Stimulated activated CD8-positive, alpha-beta memory T cell treated with anti-CD3 and anti-CD28 coated beads, Interleukin-4, amount 100 ng/mL, for 4 hours (primary cell): ENCODE data around the gene LAMA4.

Experiments used
- DNase-seq, 2 donors: peaks; one replicate each; pipeline ENCODE4 v3.0.0-alpha.2; 2020; ENCODE audit warnings: low read depth in 2 of 2, low spot score in 1 of 2

LAMA4 gene

DNA sequence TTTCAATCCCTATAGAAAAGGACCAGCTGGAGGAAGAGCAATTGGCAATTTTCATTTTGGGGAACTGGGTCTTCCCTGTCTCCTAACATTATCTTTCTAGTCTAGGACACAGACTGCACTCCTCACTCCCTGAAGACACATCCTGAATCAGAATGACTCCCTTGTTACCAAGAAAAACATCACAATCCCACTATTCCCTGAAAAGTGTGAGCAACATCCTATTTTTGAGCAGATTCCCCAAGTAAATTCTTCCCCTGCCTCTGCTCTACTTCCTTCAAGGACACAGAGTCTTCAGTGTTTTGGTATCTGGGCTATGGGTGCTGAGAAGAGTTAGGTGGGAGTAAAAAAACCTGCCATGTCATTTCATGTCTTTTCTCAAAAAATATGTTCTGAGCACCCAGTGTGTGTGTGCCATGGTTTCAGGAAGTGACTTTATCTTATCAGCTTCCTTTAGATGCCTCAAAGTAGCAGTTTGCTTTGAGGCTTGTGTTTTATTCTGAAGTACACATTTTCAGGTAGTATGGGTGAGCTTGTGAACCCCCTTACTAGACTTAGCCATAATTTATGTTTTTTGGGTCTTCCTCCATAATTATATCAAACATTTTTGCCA, 12.4 kb downstream of the LAMA4 start:
- no peak for DNase-seq

DNA sequence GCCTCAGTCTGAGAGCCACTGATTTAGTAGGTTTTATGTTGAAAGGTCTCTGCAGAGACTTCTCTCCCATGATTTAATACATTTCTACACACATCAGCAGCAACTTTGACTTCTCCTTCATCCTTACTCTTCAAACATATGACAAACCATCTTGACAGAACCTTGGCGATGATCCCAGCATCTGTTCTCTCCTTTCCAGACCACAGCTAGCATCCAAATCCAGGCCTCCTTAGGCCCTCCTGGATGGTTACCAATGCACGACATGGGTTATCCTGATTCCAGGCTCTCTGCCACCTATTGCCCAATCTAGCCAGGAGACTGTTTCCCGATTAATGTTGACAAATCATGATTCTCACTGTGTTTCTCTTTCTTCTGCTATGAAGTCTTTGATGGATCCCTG, 16.8 kb downstream of the LAMA4 start:
- no peak for DNase-seq

DNA sequence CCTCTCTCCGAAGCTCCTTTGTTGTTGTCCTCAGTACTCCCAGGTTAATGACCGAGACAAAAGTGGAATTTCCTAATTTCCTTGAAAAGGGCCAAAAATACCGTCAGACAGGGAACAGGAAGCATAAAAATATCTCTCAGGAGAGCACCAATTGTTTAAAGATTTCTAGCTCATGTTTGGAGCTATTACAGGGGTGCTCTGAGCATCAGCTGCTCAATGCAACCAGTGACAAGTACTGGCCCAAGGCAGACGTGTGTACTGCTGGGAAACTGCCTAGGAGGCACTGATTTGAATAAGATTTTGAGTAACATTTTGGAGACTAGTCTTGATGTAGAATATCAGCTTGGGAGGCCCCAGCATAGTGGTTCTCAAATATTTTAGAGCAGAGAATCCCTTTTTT, 17.3 kb downstream of the LAMA4 start:
- DNase-seq, result no peak

DNA sequence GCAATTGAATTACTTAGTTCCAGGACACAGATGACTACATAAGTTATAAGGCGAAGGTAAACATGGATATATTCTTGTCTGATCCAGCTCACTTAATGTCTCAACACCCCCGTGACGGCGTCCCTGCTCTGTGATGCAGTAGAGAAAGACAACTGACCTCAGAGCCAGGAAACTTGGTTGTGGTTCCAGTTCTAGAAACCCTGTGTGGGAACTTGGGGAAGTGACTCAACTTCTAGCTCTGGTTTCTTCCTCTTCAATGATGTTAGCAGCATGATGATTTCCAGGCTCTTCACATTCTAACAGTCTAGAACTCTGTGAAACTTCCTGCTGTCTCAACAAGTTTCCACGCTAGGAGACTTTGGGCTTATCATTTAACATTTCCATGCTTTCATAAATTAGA, 18.4 kb downstream of the LAMA4 start:
- no peak for DNase-seq

DNA sequence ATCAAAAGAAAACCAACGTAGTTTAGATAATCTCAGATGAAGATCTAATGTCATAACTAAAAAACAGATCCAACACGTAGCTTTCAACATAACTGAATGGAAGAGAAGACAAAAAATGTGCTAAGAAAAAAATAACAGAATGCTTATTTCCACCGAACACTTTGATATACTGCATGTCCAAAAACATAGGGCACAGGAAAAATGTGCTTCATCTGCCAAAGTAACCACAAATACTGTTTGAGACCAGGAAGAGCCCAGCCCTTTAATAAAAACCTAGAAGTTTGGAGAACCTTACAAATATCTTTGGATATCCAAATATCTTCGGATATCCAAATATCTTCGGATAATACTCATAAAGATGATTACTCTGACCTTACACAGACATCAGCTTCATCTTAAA, 19.8 kb downstream of the LAMA4 start:
- no peak for DNase-seq

DNA sequence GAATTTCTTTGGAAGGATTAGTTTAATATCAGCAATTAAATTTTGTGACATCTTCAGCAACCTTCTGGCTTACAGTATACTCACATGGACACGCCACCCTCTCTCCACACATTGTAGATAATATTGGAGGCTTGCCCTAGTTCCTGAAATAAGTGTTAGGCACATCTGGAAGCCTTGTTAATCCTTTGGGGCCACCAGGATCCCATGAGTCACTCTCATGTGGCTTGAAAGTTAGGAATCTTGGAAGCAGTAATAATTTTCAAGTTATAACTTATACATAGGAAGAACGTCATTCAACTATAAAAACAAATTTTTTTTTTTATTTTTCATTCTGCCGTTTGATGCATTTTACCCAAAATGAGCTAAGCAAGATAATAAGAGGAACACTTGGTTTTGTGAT, 20.5 kb downstream of the LAMA4 start:
- no peak for DNase-seq

DNA sequence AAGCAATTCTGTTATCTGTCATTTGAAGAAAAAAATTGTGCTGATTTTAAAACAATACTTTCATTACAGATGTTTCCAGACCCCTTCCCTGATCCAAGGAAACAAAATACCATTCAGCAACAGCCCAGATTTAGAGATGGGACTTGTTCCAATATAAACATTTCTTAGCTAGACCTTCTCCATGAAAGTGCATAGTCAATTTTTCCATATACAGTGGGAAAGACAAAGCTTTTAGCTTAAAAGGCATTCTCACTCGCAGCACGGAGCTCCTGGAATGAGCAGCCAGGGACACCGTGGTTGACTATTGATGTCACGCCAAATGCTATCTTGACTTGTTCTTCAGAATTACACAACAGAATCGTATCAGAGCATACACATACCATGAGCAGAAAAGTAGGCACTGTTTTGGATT, 21.5 kb downstream of the LAMA4 start:
- no peak for DNase-seq

DNA sequence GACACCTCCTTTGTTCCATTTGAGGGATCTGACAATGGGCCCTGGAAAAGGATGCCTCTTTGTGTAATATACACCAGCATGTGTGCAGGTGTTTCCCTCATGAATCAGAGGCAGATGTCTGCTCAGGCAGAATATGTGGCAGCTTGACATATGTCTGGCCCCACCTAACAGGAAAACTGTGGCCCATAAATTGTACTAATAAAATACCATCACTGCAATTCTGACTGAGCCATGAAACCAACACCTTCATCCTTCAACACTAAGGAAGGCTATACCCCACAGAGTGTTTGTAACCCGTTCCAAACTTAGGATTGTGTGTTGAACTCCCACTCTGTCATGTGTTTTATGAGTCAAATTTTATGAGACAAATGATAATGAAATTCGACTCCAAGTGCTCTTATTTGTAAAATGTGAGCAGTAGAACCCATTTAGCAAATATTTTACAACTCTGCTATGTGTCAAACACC, 22.7 kb downstream of the LAMA4 start:
- no peak for DNase-seq

DNA sequence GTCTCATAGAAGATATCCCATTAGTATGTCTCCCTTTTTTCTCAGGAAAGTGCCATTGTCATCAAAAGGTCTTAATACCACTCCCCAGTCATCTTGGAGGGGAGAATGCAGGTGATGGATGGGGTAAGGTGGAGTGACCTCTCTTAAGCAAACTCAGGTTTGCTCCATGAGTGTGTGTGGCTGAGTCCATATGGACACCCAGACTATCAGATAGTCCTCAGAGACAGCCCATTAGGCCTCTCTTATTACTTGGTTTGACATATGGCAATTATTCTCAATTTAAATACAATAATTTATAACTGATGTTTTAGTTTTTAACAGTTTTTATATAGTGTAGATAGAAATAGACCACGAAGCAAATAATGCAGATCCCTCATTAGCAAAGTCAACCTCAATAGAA, 23.2 kb downstream of the LAMA4 start:
- no peak for DNase-seq

DNA sequence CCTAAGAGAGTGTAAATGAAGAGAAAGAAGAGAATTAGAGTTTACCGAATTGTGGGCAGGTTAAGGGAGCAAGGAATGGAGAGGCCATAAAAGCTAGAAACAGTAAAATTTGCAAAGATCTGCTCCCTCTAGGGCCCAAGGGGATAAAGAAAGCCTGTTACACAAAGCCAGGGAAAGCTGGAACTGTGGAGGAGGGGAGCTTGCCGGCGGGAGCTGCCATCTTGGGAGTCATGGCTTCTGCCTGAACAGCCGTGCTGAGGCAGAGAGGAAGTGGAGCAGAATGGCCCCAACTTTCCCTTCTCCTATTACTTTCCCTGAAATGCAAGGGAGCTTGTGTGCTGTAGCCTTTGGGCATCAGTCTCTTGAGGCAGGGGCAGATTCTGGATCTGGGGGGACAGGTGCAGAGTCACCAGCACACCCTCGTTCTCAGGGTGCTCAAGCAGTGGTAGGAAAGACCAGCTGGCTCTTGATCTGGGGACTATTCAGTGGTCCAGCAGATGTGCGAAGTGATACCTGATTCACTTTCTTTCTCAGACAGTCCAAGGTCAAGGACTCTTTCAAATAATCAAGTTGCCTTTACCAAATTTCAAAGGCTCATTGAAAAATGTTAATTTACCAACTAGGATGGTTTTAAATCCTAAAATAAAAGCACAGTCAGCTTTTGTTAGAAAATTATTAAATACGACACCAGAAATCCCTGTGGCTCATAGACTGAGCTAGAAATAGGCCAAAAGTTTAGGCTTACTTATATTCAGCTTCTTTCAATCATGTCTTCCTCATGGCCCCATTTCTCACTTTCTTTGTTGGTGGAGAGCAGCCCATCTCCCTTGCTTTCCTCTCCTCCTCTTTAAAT, 25.7 kb downstream of the LAMA4 start:
- DNase-seq, result no peak

DNA sequence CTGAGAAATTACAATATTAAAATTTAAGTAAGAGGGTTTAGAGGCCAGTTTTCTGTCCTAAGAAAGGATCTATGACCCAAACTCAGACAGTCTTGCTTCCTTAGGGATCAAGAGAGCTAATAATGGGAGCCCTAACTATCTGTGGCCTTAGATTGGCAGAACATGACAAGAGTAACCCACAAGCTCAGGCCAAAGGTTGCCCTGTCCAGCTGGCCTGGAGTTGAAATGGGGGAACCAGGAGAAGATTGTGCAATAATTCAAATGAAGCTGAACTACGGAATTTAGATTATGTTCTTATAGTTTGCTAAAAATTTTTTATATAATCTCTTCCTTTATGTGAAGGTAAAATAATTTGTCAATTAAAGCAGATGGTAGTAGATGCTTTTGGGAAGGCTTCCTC, 26.4 kb downstream of the LAMA4 start:
- DNase-seq, result no peak

DNA sequence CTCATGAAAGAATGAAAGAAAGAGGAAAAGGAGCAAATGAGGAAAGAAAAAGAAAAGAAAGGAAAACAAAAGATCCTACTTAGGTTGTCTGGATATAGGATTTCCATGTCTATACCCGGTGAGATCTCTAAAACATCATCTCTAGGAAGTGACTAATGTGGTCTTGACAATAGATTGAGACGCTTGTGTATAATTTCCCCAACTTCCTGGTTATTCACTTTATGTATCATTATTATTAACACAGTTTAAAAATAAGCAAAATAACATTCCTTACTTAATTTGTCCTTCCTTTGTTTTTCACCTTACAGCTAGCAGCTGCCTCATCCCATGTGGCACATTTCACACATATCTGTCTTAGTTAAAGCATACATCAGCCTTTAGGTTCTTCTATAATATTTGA, 27.0 kb downstream of the LAMA4 start:
- DNase-seq, result no peak

DNA sequence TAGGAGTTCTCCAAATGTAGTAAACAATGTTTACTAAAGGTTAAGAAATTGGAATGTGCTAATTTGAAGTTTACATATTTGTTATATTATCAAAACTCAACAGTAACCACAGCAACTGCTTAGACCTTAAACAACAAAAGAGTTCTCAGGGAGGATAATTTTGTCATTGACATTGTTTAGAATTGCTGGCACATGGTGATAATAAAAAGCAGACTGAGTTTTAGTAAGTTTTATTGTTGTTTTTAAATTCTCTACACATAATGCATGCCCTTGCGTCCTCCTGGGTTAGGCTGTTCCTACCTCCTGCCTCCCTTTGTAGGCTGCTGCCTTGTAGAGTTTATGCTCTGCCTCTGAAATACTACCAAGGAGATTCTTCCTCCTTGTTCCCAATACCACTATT, 28.7 kb downstream of the LAMA4 start:
- DNase-seq, result no peak

DNA sequence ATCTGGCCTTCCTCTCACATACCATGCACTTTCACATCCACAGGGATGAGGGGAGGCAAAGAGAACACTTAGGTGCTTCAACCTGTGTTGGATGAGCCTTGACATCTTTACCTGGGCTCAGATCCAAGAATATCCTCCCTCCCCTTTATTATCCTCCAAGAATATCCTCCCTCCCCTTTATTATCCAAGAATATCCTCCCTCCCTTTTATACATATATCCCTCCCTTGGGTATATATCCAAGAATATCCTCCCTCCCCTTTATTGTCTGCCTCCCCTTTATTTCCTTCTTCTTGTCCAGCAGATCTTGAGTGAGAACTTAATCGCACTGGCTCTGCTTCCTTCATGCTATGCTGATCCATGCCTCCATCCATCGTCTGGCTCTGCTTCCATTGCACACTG, 30.3 kb downstream of the LAMA4 start:
- DNase-seq, result no peak

DNA sequence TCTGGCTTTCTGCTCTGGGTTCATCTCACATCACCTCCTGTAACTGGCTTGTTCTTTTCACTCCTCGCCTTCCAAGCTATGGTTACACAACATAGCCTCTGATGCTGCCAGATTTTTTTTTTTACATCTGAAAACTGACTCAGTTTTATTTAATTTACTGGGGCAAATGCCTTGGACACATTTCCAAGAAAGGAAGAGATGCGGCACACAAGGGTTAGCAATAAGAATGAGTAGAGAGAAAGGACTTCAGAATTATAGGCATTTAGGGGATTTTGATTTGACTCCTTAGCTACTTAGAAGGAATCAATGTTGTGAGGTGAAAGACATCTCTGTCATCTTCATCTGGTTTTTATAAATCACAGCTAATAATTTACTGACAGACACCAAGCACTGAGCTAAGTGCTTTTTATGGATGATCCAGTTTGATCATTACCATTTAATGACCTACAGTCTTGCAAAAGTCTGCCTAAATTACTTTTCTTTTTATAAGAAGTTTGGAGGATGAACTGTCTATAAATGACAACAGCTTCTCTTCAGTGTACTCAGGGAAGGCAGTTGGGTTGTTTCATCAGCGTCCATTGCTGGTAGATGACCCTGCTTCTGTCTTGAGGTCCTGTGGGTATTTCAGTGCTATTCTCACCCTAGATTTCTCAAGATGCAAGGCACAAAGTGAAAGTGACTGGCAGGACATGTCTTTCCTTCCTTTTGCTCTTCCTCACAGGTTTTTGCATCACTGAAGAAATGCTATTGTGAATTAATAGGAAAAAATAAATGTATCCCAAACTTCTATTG, 31.1 kb downstream of the LAMA4 start:
- DNase-seq, result no peak

DNA sequence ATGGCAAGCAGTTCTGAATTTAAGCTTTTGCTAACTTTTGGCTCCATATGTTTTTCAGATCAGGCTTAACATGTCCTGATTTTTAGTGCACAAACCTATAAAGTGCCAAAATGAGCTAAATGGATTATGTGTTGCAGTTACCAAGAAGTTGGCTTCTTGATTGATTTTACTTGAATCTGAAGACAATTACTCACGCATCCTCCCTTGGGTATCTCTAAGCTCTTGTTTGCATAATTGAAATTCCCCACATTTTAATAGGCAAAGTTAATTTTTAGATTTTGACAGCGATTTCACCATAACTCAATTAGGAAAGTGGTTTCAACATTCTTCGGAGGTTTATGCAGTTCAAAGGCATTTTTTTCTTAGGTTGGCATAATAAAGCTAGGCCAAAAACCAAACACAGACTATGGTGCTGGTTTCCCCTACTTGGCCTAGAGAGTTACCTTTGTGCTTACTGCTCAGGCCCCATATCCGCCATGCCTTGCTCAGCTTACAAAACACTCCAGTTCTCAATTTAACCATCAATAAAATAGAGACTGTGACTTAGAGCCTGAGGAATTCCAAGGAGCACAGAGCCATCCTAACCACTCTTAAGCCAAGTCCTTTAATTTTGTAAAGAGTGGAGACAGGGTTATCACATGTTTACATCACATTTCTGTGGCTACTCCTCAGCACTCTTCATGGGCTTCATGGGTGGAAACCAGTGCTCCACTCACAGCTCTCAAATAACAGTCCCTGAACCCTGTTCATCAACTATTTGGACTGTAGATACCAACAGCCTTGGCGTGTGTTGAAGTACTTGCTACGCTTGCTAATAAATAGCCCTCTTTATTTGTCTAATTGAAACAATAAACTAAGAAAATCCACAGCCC, 32.1 kb downstream of the LAMA4 start:
- no peak for DNase-seq

DNA sequence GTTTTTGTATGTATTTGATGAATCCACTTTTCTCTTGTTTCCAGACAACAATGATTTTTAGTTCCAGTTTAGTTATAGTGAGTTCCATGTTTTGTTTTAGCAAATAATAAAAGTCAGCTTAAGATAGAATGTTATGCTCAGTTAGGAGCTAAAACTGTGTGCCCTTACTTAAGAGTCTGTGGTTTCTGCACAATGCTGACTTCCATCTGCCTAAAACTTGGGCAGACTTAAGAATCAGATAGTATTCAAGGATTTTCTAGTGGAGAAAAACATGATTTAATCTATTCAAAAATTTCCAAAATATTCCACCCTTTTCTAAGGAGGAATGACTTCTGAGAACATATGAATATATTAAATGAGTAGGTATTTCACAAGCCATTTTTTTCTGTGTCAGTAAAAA, 32.8 kb downstream of the LAMA4 start:
- DNase-seq, result no peak

DNA sequence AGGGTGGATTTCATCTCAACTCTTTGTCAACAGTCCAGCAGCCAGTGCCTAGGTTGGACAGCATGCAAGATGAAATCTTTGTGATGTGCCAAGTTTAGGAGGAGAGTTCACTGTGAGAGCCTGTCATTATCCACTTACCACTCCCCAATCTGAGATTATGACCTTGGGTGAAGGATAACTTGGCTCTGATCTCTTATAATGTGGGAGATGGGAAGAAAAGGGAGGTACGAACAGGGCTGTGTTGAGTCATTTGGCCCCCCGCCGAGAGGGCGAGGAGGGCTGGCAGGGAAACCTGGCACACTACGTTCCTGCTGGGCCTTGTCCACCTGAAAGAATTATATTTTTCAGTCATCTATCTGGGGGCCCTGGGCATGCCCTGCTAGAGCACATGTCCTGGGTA, 35.8 kb downstream of the LAMA4 start:
- DNase-seq, result no peak

DNA sequence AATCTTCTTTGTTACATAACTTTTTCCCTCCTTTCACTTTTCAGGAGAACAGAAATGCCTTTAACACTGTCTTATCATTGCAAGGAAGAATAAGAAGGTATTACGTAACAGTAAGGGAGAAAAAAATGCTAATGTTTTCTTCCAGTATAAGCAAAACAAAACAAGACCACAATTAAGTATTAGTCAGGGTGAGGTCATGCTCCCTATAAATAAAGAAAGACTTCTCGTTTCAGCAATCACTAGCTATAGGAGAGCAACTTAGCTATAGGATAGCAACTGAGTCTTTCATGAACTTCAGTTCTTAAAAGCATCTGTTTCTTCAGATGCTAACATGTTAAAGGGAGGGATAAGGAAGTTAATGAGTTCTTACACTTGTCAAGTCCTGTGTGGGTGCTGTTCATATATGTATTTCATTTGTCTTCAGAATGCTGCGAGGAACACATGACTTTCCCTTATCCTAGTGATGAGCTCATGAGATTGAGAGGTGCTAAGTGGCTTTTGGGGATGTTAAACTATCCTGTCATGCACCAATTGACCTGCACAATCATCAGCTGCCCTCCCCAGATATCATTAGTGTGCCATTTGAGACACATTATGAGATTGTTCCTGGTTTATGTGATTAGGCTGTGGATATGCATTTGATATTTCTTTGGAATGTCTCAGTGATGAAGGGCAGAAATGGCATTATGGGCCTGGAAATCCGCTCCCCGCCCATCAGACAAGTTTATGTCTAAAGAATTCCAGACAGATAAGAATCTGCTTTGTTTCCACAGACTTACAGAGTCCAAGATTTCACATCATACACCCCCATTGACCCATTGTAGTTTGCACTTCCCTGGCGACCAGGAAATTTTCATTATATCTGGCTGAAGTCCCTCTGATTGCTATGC, 37.5 kb downstream of the LAMA4 start:
- DNase-seq, result no peak
